Stimulated activated effector memory CD8-positive, alpha-beta T cell treated with anti-CD3 and anti-CD28 coated beads, Interleukin-12 subunit alpha, Interleukin-12 subunit beta, amount 100 ng/mL, for 72 hours (primary cell): Measurements from ENCODE around the gene TDRD6.

ENCODE experiments used
- ATAC-seq: fragments of 150-1000 bp; cut with Tn5 transposase; 2 replicates; pipeline ENCODE4 v1.10.0; 2021
- DNase-seq, 2 donors: peaks; one replicate each; pipeline ENCODE4 v3.0.0; 2021 to 2022; ENCODE audit warnings: low spot score in 2 of 2
- H3K27ac Mint-ChIP-seq: one replicate; pipeline ENCODE4 v1.8.0; 2022; ENCODE audit warnings: mild to moderate bottlenecking, mixed read lengths
- H3K36me3 Mint-ChIP-seq: one replicate; pipeline ENCODE4 v1.8.0; 2022; ENCODE audit warnings: mild to moderate bottlenecking, mixed read lengths
- H3K4me1 Mint-ChIP-seq: one replicate; pipeline ENCODE4 v1.8.0; 2022; ENCODE audit warnings: mixed read lengths
- H3K4me3 Mint-ChIP-seq: one replicate; pipeline ENCODE4 v1.8.0; 2022; ENCODE audit warnings: mild to moderate bottlenecking, mixed read lengths
- H3K9me3 Mint-ChIP-seq: one replicate; pipeline ENCODE4 v1.8.0; 2022; ENCODE audit warnings: mixed read lengths

Gene TDRD6

GRCh38 chr6:46746696-46747095 is 59.0 kb downstream of the TDRD6 start, which contains the start of gene ANKRD66:
Gene ANKRD66 (plus strand): TSS chr6:46746933. CDS start chr6:46751949, 5,016 bp downstream.
- Mint-ChIP-seq H3K36me3 (no peaks in the 10 kb centered on the region), H3K27ac (no peak within 1 kb of the TSS), H3K4me3 (no peak within 1 kb of the TSS), H3K9me3 (no peaks in the 10 kb centered on the region), H3K4me1 (no peaks in the 10 kb centered on the region)
- ATAC-seq (no peak), DNase-seq (no peak)

- DNase-seq (no peak), ATAC-seq (no peak)
- H3K36me3 Mint-ChIP-seq = no peaks in the 10 kb centered on the region
- H3K4me1 Mint-ChIP-seq = no peaks in the 10 kb centered on the region
- no peak overlapping the region for H3K27ac Mint-ChIP-seq
- no peaks in the 10 kb centered on the region for H3K9me3 Mint-ChIP-seq
- no peak overlapping the region for H3K4me3 Mint-ChIP-seq
Measured at GRCh38 chr6:46748940-46749503, 61.3 kb downstream of the TDRD6 start.

- Mint-ChIP-seq H3K36me3 (no peaks in the 10 kb centered on the region), H3K4me3 (no peak overlapping the region), H3K27ac (no peak overlapping the region), H3K4me1 (no peaks in the 10 kb centered on the region), H3K9me3 (no peaks in the 10 kb centered on the region)
- ATAC-seq (no peak), DNase-seq (no peak)
Measured at GRCh38 chr6:46749731-46750130, 62.0 kb downstream of the TDRD6 start.

- DNase-seq = no peak
- Mint-ChIP-seq H3K9me3 (no peaks in the 10 kb centered on the region), H3K36me3 (no peaks in the 10 kb centered on the region), H3K4me1 (no peaks in the 10 kb centered on the region), H3K27ac (no peak overlapping the region), H3K4me3 (no peak overlapping the region)
- ATAC-seq = no peak
Measured at GRCh38 chr6:46751658-46752057, 64.0 kb downstream of the TDRD6 start.
